Skeletal muscle satellite cell (primary cell): ENCODE data around the gene CYP3A5. TPM values are rescaled to one million over a fixed set of nuclear protein-coding genes. Genes with fewer than 3 reads are reported as not detected.
"Not testable (repeated sequence)": the region's sequence is repeated elsewhere in the genome, so short reads cannot be mapped to it uniquely, and the experiment has no call there.

ENCODE experiments used
- H3K27me3 ChIP-seq: 2 replicates; pipeline ENCODE4 v1.7.0; 2013; ENCODE audit warnings: low read length; ENCODE audit not compliant: control insufficient read depth, insufficient read depth
- H3K36me3 ChIP-seq: 2 replicates; pipeline ENCODE4 v1.7.0; 2013; ENCODE audit warnings: mild to moderate bottlenecking, control low read depth, low read length; ENCODE audit not compliant: insufficient read depth
- H3K4me1 ChIP-seq: 2 replicates; pipeline ENCODE4 v1.7.0; 2013; ENCODE audit warnings: low read length; ENCODE audit not compliant: control insufficient read depth, insufficient read depth
- H3K4me2 ChIP-seq: 2 replicates; pipeline ENCODE4 v1.7.0; 2013; ENCODE audit warnings: mild to moderate bottlenecking, low read length
- H3K4me3 ChIP-seq: 2 replicates; pipeline ENCODE4 v1.7.0; 2013; ENCODE audit warnings: low read length
- H3K9ac ChIP-seq: 2 replicates; pipeline ENCODE4 v1.7.0; 2013; ENCODE audit warnings: mild to moderate bottlenecking, low read depth, low read length, moderate library complexity
- H3K9me3 ChIP-seq: replicated peaks from 2 replicates; pipeline ENCODE4 v1.7.0; 2013; ENCODE audit warnings: mild to moderate bottlenecking, control low read depth, low read length
- total RNA-seq: library from RNA; depleted of rRNA; stranded (reverse); fragments of >200 nt; gene quantifications from 2 replicates; pipeline ENCODE4 v1.2.3, GENCODE V29; 2012; rRNA removed

Gene CYP3A5
- total RNA-seq, result 0.44 and 12.4 TPM in 2 replicates

- H3K4me3 ChIP-seq, result no peak within 1 kb of the TSS
- H3K27me3 ChIP-seq, result peaks cover 19% of the 10 kb centered on the region
- H3K9ac ChIP-seq, result no peak within 1 kb of the TSS
- H3K9me3 ChIP-seq, result no peaks in the 10 kb centered on the region
- H3K4me2 ChIP-seq, result no peak within 1 kb of the TSS
- H3K36me3 ChIP-seq, result no peaks in the 10 kb centered on the region
- no peaks in the 10 kb centered on the region for H3K4me1 ChIP-seq
These were observed at the start of gene CYP3A5 for GRCh38 chr7:99679400-99680191. TSS of gene CYP3A5 (minus strand) at chr7:99679996. CDS start at chr7:99679896, 100 bp downstream.

- Histone ChIP-seq H3K4me2 (no peak overlapping the region), H3K9ac (no peak overlapping the region), H3K4me3 (no peak overlapping the region), H3K4me1 (no peaks in the 10 kb centered on the region), H3K9me3 (no peaks in the 10 kb centered on the region), H3K36me3 (no peaks in the 10 kb centered on the region), H3K27me3 (peaks cover 24% of the 10 kb centered on the region)
These were observed 48.8 kb upstream of the CYP3A5 start for GRCh38 chr7:99728615-99729014.

GRCh38 chr7:99723201-99723600, 43.4 kb upstream of the CYP3A5 start:
- H3K9me3 ChIP-seq, H3K4me3 ChIP-seq, H3K9ac ChIP-seq, H3K4me2 ChIP-seq, H3K4me1 ChIP-seq, H3K36me3 ChIP-seq: not testable (repeated sequence)
- peaks cover 45% of the 10 kb centered on the region for H3K27me3 ChIP-seq

- Histone ChIP-seq H3K4me3 (no peak overlapping the region), H3K27me3 (peaks cover 51% of the 10 kb centered on the region), H3K9me3 (no peaks in the 10 kb centered on the region), H3K36me3 (no peaks in the 10 kb centered on the region), H3K4me2 (no peak overlapping the region), H3K9ac (no peak overlapping the region), H3K4me1 (no peaks in the 10 kb centered on the region)
These were observed 41.2 kb upstream of the CYP3A5 start for GRCh38 chr7:99720800-99721595.

GRCh38 chr7:99719996-99720769, 40.4 kb upstream of the CYP3A5 start:
- Histone ChIP-seq H3K36me3 (no peaks in the 10 kb centered on the region), H3K4me1 (no peaks in the 10 kb centered on the region), H3K4me2 (no peak overlapping the region), H3K9ac (no peak overlapping the region), H3K9me3 (no peaks in the 10 kb centered on the region), H3K27me3 (peaks cover 53% of the 10 kb centered on the region), H3K4me3 (no peak overlapping the region)

GRCh38 chr7:99713995-99714570, 34.3 kb upstream of the CYP3A5 start:
- Histone ChIP-seq H3K9ac (no peak overlapping the region), H3K27me3 (peaks cover 17% of the 10 kb centered on the region), H3K9me3 (no peaks in the 10 kb centered on the region), H3K36me3 (no peaks in the 10 kb centered on the region), H3K4me2 (no peak overlapping the region), H3K4me3 (no peak overlapping the region), H3K4me1 (no peaks in the 10 kb centered on the region)

GRCh38 chr7:99709838-99710578, 30.2 kb upstream of the CYP3A5 start:
- Histone ChIP-seq H3K9ac (no peak overlapping the region), H3K4me2 (no peak overlapping the region), H3K36me3 (no peaks in the 10 kb centered on the region), H3K4me1 (no peaks in the 10 kb centered on the region), H3K4me3 (no peak overlapping the region), H3K9me3 (peaks cover 4% of the 10 kb centered on the region), H3K27me3 (peaks cover 4% of the 10 kb centered on the region)

GRCh38 chr7:99709260-99709659, 29.5 kb upstream of the CYP3A5 start:
- Histone ChIP-seq H3K27me3 (peaks cover 4% of the 10 kb centered on the region), H3K9ac (no peak overlapping the region), H3K4me2 (no peak overlapping the region), H3K9me3 (peaks cover 4% of the 10 kb centered on the region), H3K4me3 (no peak overlapping the region), H3K36me3 (no peaks in the 10 kb centered on the region), H3K4me1 (no peaks in the 10 kb centered on the region)

GRCh38 chr7:99707096-99707495, 27.3 kb upstream of the CYP3A5 start:
- Histone ChIP-seq H3K36me3 (no peaks in the 10 kb centered on the region), H3K4me1 (no peaks in the 10 kb centered on the region), H3K9ac (no peak overlapping the region), H3K4me2 (no peak overlapping the region), H3K4me3 (no peak overlapping the region), H3K9me3 (peaks cover 4% of the 10 kb centered on the region), H3K27me3 (peaks cover 7% of the 10 kb centered on the region)

- no peak overlapping the region for H3K4me2 ChIP-seq
- peaks cover 26% of the 10 kb centered on the region for H3K27me3 ChIP-seq
- no peak overlapping the region for H3K9ac ChIP-seq
- no peak overlapping the region for H3K4me3 ChIP-seq
- no peaks in the 10 kb centered on the region for H3K36me3 ChIP-seq
- no peaks in the 10 kb centered on the region for H3K9me3 ChIP-seq
- H3K4me1 ChIP-seq, result no peaks in the 10 kb centered on the region
These were observed 20.1 kb upstream of the CYP3A5 start for GRCh38 chr7:99699946-99700345.
